Mononuclear cell (primary cell): ENCODE measurements around the gene BBX. TPM values are rescaled to one million over a fixed set of nuclear protein-coding genes. Genes with fewer than 3 reads are reported as not detected.

Experiments used
- H3K27me3 ChIP-seq: 2 replicates; pipeline ENCODE4 v1.6.0; 2011; ENCODE audit warnings: low read length, control low read depth; ENCODE audit not compliant: insufficient read depth
- H3K4me1 ChIP-seq: 2 replicates; pipeline ENCODE4 v1.5.1; 2011; ENCODE audit warnings: mild to moderate bottlenecking, low read length, control low read depth; ENCODE audit not compliant: insufficient read depth
- H3K4me3 ChIP-seq: 2 replicates; pipeline ENCODE4 v1.5.1; 2011; ENCODE audit warnings: mild to moderate bottlenecking, low read length, moderate library complexity
- H3K9me3 ChIP-seq: 2 replicates; pipeline ENCODE4 v1.5.1; 2011; ENCODE audit warnings: low read depth, mild to moderate bottlenecking, control low read depth, low read length
- total RNA-seq: library from RNA; depleted of rRNA; stranded (reverse); fragments of >200 nt; gene quantifications from one replicate; pipeline ENCODE4 v1.2.3, GENCODE V29; 2012

Gene BBX
- total RNA-seq, 1 donor: 126 TPM

DNA sequence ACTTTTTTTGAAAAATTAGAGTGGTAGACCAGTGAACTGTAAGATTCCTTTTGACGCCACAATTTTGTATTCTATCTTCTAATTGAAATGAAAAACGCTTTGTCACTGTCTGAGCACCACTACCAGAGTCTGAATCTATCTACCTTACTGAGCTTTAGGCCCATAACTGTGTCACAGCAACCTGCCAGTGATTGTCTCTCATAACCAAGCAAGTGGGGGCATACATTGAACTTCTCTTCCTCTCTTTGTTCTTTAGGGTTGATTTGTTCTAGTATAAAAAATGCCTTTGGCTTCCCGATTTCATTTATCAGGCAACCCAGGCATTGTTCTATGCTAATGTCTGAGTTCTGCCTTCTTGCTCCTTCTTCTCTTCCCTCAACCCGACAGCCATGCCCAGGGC, 142.6 kb downstream of the BBX start:
- peaks cover 16% of the 10 kb centered on the region for H3K4me1 ChIP-seq
- H3K9me3 ChIP-seq: no peaks in the 10 kb centered on the region
- H3K4me3 ChIP-seq: no peak overlapping the region
- no peaks in the 10 kb centered on the region for H3K27me3 ChIP-seq

DNA sequence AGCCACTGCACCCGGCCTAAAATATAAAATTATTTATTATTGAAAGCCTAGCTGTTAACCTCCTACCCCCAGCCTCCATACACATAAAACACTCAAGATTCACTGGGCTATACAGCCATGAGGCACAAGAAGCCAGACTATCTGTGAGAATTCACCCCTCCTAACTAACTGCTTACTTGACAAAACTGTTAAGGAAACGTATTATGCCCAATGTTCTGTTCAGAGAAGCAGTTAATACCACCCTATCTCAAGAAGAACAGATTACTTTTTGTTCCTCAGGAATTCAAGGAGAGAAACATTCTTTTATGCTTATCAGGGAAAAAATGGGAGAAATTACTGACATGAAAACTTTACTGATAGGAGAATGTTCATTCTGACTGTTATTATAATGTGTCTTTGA, 144.1 kb downstream of the BBX start:
- H3K4me3 ChIP-seq: no peak overlapping the region
- peaks cover 8% of the 10 kb centered on the region for H3K4me1 ChIP-seq
- no peaks in the 10 kb centered on the region for H3K27me3 ChIP-seq
- H3K9me3 ChIP-seq: no peaks in the 10 kb centered on the region

DNA sequence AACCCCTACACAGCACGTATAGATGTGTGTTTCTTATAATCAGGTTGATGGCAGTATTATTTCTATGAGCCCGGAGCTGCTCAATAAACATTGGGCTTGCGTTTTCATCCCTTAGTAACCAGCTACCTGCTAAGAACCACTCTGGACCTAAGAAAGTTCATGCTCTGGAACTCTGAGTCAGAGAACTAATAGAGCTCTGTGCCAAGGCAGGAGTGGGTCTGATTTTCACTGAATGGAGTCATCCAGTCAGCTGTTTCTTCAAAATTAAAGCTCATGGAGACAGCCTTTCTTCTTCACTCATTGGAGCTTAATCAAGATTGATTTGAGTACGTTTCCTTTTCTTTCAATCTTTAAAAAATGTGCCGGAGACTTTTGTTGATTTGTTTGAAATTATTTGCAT, 145.7 kb downstream of the BBX start:
- Histone ChIP-seq H3K4me3 (no peak overlapping the region), H3K4me1 (no peaks in the 10 kb centered on the region), H3K27me3 (no peaks in the 10 kb centered on the region), H3K9me3 (no peaks in the 10 kb centered on the region)

DNA sequence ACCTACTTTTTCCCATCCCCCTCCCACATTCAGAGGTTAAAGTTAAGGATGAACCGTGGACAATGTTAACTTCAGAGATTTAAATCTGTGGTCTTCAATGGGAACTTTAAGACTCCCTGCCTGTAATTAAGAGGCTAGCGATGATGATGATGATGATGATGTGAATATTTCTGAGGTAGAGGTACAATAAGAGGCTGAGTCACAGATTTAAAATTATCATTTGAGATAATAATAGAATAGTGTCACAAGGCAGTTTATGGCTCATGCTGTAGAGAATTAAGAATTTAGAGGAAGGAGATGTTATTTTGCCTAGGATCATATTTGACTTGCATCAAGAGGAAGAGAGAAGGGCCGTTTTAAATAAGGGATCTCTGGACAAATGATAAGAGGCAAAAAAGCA, 146.2 kb downstream of the BBX start:
- no peaks in the 10 kb centered on the region for H3K9me3 ChIP-seq
- no peaks in the 10 kb centered on the region for H3K27me3 ChIP-seq
- no peak overlapping the region for H3K4me3 ChIP-seq
- H3K4me1 ChIP-seq: no peaks in the 10 kb centered on the region

DNA sequence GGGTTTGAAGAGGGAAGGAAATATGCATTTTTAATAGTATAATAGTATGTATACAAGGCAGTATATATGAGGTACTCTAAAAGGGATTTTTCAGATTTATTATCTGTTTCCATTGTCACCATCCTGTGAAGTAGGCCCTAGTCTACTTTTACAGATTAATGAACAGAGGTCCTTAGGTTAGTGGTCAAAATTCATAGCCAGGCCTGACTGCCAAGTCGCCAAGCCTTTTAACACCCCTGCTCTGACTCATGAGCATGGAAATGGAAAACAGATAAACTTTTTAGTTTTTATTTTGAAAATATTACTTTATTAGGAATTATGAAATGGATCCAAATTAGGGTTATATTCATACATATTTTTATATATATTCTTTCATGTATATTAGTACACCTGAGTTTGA, 146.9 kb downstream of the BBX start:
- Histone ChIP-seq H3K4me1 (no peaks in the 10 kb centered on the region), H3K27me3 (no peaks in the 10 kb centered on the region), H3K4me3 (no peak overlapping the region), H3K9me3 (no peaks in the 10 kb centered on the region)

DNA sequence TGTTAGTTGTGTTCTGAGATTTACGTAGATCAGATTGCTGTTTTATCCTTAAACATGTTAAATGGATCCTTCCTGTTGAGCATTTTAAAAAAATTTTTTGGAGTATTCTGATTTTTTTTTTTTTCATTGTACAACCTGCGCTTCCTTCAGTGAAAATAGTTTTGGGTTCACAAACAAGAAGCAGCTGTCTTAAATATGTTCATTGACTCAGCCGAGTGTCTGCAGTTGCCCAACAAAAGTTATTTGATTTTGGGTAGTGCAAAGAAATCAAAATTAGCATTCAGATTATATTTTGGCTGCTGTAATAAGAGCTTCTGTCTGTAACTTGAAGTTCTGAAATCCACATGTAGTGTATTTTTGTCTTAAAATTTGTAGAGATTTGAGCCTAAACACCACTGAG, 148.2 kb downstream of the BBX start:
- H3K4me1 ChIP-seq: no peaks in the 10 kb centered on the region
- H3K27me3 ChIP-seq: no peaks in the 10 kb centered on the region
- H3K9me3 ChIP-seq: no peaks in the 10 kb centered on the region
- no peak overlapping the region for H3K4me3 ChIP-seq

DNA sequence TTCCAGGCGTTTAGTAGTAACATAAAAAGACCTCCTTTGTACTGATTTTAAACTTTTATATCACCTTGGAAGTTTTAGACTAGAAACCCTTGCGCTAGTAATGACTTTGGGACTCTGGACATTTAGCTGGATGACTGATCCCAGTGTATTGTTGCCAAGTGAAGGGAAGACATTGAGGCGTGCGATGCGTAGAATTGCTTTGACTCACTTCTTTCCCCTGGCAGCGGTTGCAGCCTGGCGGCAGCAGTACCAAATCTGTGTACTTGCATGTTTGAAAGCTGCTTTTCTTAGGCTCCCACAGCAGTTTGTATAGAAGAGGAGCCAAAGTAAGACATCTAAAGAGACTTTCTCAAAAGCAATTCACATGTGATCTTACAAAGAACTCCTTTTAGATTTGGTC, 151.6 kb downstream of the BBX start:
- H3K4me3 ChIP-seq: no peak overlapping the region
- H3K27me3 ChIP-seq: no peaks in the 10 kb centered on the region
- no peaks in the 10 kb centered on the region for H3K9me3 ChIP-seq

DNA sequence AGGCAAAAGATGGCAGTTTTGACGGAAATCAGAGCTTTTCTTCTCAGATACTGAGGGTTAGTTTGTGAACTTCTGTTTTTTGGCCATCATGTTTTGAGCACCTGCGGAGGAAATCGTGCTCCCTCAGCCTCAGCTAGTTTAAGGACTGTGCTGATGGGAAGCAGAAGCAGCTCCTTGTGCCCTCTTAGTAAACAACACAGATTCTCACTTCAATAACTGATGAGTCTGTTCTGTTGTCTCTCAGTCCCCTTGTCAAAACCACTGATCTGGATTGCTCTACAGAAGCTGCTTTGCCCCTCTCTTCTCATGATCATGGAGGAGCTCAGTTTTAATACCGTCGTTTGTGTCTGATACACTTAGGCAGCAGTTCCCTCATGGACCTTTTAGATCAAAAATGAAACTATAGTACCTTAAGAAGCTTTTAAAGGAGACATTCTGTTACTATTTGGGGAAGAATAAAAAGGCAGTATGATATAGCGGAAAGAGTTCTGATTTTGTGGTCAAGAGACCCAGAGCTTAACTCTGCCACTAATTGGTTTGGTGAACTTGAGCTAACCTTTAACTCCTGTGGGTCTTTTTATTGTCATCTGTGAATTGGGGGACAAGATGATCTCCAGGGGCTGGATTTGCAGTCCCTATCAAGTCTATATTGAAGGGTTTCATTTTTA, 152.6 kb downstream of the BBX start:
- Histone ChIP-seq H3K4me3 (no peak overlapping the region), H3K27me3 (no peaks in the 10 kb centered on the region), H3K9me3 (no peaks in the 10 kb centered on the region), H3K4me1 (peaks cover 5% of the 10 kb centered on the region)

More for the DNA sequence above, 151.6 kb downstream of the BBX start:
- no peaks in the 10 kb centered on the region for H3K4me1 ChIP-seq

DNA sequence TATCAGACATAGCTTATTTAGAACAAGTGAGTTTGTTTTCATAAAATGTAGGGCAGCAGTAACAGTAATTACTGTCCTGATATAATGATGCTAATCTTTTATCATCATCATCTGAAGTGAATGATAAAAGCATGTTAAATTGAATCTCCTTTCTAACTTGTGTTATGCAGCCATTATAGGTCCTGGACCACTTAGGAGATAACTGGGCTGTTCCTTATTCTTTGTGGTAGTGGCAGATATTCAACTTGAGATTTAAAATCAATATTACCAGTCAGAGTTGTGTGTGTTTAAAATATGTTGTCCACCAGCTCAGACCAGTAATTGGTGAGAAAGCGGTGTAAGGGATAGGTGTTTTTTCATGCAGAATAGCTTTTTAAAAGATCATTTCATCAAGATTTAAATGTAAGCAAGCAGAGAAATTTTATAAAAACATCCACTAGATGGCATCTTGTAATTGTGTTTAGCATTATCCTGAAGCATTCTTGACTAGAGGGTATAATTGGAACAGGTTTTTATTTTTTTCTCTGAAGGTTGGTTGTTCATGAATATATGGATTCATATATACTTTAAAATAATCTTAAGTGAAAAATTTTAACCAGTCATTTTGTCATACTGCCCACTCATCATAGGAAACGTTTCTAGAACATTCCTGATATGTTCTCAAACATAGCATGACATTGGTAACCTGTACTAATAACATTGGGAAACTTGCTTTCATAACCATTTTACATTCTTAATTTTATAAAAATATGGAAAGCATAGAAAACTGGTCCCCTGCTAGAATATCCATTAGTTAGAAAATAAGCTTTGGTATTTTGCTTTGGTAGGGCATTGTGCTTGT, 153.9 kb downstream of the BBX start:
- H3K4me1 ChIP-seq: peaks cover 16% of the 10 kb centered on the region
- H3K27me3 ChIP-seq: no peaks in the 10 kb centered on the region
- no peaks in the 10 kb centered on the region for H3K9me3 ChIP-seq
- no peak overlapping the region for H3K4me3 ChIP-seq

DNA sequence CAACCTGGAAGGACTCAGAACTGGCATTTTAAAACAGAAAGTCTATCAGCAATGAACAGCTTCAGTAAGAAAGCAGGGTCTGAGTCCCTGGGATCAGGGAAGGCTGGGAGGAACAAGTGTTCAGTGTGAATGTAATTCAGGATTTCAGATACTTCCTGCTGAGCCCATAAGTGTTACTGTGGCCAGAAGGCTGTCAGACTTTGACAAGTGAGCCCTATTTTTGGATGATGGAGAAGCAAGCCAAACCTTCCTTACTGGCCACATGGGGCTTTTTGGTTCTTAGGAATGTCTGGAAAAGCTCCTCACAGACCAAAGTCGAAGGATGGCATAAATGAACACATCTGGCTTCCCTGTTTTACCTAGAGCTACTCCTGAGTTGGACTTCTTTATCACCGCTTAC, 157.2 kb downstream of the BBX start:
- H3K4me3 ChIP-seq: no peak overlapping the region
- H3K27me3 ChIP-seq: no peaks in the 10 kb centered on the region
- no peaks in the 10 kb centered on the region for H3K9me3 ChIP-seq
- H3K4me1 ChIP-seq: peaks cover 24% of the 10 kb centered on the region

DNA sequence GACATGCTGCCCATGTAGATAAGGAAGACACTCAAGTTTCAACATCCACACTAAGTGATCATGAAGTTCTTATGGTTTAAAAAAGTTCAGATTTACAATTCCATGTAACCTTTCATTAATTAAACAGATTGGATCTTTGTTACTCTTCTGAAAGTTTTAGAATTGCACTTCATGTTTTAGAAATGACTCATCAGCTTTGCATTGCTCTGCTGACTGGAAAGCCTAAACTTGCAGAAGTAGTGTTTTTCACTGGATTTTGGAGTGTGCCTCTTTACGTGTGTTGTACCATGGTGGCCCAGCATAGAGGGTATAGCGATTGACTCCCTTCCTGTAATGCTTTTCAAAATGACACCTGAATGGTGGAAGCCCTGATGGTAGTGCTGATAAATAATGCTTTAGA, 157.9 kb downstream of the BBX start:
- Histone ChIP-seq H3K9me3 (no peaks in the 10 kb centered on the region), H3K4me1 (peaks cover 25% of the 10 kb centered on the region), H3K4me3 (no peak overlapping the region), H3K27me3 (no peaks in the 10 kb centered on the region)

DNA sequence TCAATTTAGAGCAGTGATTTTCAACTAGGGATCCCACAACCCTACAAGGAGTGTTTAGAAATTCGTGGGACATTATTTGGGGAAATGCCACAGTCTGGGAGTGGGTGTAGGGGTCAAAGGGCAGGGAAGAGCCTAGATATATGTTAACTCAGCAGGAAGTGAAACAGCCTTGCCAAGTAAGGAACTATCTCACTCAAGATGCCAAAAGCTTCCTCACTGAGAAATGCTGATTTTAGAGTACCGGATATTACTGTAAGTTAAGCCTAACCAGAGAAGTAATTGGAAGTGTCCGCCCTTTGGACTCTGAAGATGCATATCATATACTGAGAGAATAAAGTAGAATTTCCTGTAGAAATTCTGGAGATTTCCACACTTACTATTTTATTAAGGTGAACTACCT, 158.6 kb downstream of the BBX start:
- no peaks in the 10 kb centered on the region for H3K27me3 ChIP-seq
- H3K4me1 ChIP-seq: peaks cover 25% of the 10 kb centered on the region
- H3K4me3 ChIP-seq: no peak overlapping the region
- no peaks in the 10 kb centered on the region for H3K9me3 ChIP-seq

DNA sequence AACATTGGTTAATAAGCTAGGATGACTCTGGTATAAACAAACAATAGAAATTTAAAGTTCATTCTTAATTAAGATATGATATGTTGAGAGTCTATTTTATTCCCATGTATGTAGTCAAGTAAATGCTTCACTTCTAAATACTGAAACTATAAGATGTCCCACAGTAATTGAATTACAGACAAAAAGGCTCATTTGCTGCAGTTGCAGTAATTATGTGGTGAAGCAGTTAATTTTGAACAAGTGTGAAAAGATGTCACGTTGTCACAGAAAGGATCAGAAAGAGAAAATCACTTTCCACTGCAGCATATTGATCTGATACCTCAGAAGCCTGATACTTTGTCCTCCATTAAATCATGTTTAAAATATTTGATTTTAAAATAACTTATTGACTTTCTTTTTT, 159.8 kb downstream of the BBX start:
- Histone ChIP-seq H3K9me3 (no peaks in the 10 kb centered on the region), H3K4me1 (peaks cover 25% of the 10 kb centered on the region), H3K27me3 (no peaks in the 10 kb centered on the region), H3K4me3 (no peak overlapping the region)

DNA sequence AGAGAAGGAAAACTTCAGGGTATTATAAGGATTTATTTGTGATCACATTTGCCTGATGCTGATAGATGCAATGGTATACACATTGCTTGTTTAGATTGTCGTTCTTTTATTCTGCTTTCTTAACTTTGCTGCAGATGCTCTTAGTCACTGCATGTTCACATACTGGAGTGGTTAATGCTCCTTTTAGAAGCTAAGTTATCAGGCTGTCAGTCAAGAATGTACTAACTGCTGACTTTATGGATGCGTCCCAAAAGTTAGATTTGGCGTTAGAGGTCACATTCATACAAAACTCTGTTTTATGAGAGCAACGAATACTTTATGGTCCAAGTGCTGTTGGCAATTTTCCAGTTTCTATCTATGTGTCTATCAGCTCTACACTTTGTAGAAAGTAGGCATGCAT, 160.7 kb downstream of the BBX start:
- H3K27me3 ChIP-seq: no peaks in the 10 kb centered on the region
- H3K4me1 ChIP-seq: peaks cover 25% of the 10 kb centered on the region
- H3K4me3 ChIP-seq: no peak overlapping the region
- H3K9me3 ChIP-seq: no peaks in the 10 kb centered on the region

DNA sequence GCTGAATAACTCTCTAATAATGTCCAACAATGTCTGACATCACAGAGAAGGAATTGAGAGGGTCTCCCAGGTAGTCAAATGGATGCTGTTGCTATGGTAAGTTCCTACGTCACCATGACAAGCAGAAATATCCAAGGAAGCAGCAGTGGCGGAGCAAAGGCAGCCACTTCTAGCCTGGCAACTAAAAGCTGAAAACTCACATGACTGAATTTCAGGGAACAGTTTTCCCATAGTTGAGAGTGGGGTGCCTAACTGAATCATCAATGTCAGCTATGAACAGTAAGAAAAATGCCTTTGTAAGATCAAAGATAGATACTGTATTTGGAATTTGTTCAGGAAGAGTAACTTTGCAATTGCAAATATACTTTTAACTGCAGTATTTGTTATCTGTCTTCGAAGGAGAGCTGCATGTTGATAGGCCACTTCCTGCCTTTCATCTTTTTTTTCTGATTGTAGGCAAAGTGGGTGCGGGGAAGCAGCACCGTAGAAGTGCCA, 161.7 kb downstream of the BBX start:
- no peak overlapping the region for H3K4me3 ChIP-seq
- H3K4me1 ChIP-seq: peaks cover 25% of the 10 kb centered on the region
- no peaks in the 10 kb centered on the region for H3K9me3 ChIP-seq
- H3K27me3 ChIP-seq: no peaks in the 10 kb centered on the region

DNA sequence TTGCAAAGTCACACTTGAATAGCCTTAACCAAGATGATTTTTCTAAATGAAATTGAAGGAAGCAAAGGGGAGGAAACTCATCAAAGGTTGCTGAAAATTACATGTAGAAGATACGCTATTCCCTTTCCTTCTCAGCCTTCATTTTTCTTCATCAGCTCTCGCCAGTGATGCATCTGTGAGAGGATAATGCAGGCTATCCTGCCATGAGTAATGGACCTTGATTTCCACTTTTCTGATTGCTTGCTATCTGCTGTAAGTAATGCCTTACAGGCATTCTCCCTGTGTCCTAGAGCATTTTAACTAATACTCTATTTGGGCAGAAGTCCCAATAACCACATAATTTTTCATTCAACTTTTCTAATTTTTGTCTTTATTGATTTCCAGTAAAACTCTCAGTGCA, 162.6 kb downstream of the BBX start:
- no peak overlapping the region for H3K4me3 ChIP-seq
- peaks cover 19% of the 10 kb centered on the region for H3K4me1 ChIP-seq
- no peaks in the 10 kb centered on the region for H3K9me3 ChIP-seq
- H3K27me3 ChIP-seq: no peaks in the 10 kb centered on the region
